ENCODE results near the gene EIF5AL1. TPM values are rescaled to one million over a fixed set of nuclear protein-coding genes. Genes with fewer than 3 reads are reported as not detected.
"Not testable (repeated sequence)": the region's sequence is repeated elsewhere in the genome, so short reads cannot be mapped to it uniquely, and the experiment has no call there.

Gene EIF5AL1
- total RNA-seq, 1 donor from 2014 or later: 1.1 TPM

GRCh38 chr10:79542626-79543025 lies 30.3 kb downstream of the EIF5AL1 start:
- Histone ChIP-seq H3K27me3 (ENCODE audit: insufficient read depth, low read length) (no peaks in the 10 kb centered on the region), H2AFZ (ENCODE audit: low read depth, low read length) (no peak overlapping the region), H3K9me3 (ENCODE audit: insufficient read depth, low read depth, low read length) (no peaks in the 10 kb centered on the region), H3K9ac (ENCODE audit: low read length) (no peak overlapping the region), H3K27ac (ENCODE audit: low read depth, low read length) (no peak overlapping the region), H3K36me3 (ENCODE audit: insufficient read depth, low read length) (no peaks in the 10 kb centered on the region), H3K4me2 (ENCODE audit: low read length) (no peak overlapping the region), H4K20me1 (ENCODE audit: insufficient read depth, low read length) (no peaks in the 10 kb centered on the region), H3K4me3 (ENCODE audit: insufficient read depth, low read depth, low read length) (no peak overlapping the region), H3K79me2 (ENCODE audit: insufficient read depth, low read length) (no peaks in the 10 kb centered on the region), H3K4me1 (ENCODE audit: insufficient read depth, low read length) (no peaks in the 10 kb centered on the region)
- Mint-ChIP-seq H3K36me3 (ENCODE audit: low read depth, unreplicated experiment) (no peaks in the 10 kb centered on the region), H3K27me3 (ENCODE audit: low read depth, unreplicated experiment) (peaks cover 9% of the 10 kb centered on the region), H3K4me1 (ENCODE audit: low read depth, unreplicated experiment) (no peaks in the 10 kb centered on the region), H3K27ac (ENCODE audit: unreplicated experiment) (no peak overlapping the region), H3K9me3 (ENCODE audit: unreplicated experiment) (peaks cover 6% of the 10 kb centered on the region), H3K4me3 (ENCODE audit: unreplicated experiment) (no peak overlapping the region)
- DNase-seq (ENCODE audit: low read depth): no peak
- no peak for FAIRE-seq
- no peak for TF ChIP-seq EZH2 (IDR thresholded peaks at IDR 0.05; ENCODE audit: insufficient read depth, low read length)

- H3K9me3 Mint-ChIP-seq (ENCODE audit: unreplicated experiment); H3K4me1 Mint-ChIP-seq (ENCODE audit: low read depth, unreplicated experiment); H2AFZ ChIP-seq (ENCODE audit: low read depth, low read length); H3K4me3 Mint-ChIP-seq (ENCODE audit: unreplicated experiment); H3K27me3 ChIP-seq (ENCODE audit: insufficient read depth, low read length); FAIRE-seq; H3K4me3 ChIP-seq (ENCODE audit: insufficient read depth, low read depth, low read length); H3K36me3 Mint-ChIP-seq (ENCODE audit: low read depth, unreplicated experiment); H3K27ac ChIP-seq (ENCODE audit: low read depth, low read length); H3K9ac ChIP-seq (ENCODE audit: low read length); H3K36me3 ChIP-seq (ENCODE audit: insufficient read depth, low read length); DNase-seq (ENCODE audit: low read depth); H3K27ac Mint-ChIP-seq (ENCODE audit: unreplicated experiment); H4K20me1 ChIP-seq (ENCODE audit: insufficient read depth, low read length); H3K79me2 ChIP-seq (ENCODE audit: insufficient read depth, low read length); H3K9me3 ChIP-seq (ENCODE audit: insufficient read depth, low read depth, low read length); H3K4me1 ChIP-seq (ENCODE audit: insufficient read depth, low read length); H3K4me2 ChIP-seq (ENCODE audit: low read length): not testable (repeated sequence)
- H3K27me3 Mint-ChIP-seq (ENCODE audit: low read depth, unreplicated experiment): peaks cover 20% of the 10 kb centered on the region
Measured at GRCh38 chr10:79544408-79544807, 32.1 kb downstream of the EIF5AL1 start.

GRCh38 chr10:79544926-79545659 lies 32.8 kb downstream of the EIF5AL1 start:
- H3K36me3 Mint-ChIP-seq (ENCODE audit: low read depth, unreplicated experiment); H3K4me2 ChIP-seq (ENCODE audit: low read length); H3K4me1 ChIP-seq (ENCODE audit: insufficient read depth, low read length); H3K36me3 ChIP-seq (ENCODE audit: insufficient read depth, low read length); DNase-seq (ENCODE audit: low read depth); H3K9me3 Mint-ChIP-seq (ENCODE audit: unreplicated experiment); H3K27ac Mint-ChIP-seq (ENCODE audit: unreplicated experiment); FAIRE-seq; H3K9me3 ChIP-seq (ENCODE audit: insufficient read depth, low read depth, low read length); H3K79me2 ChIP-seq (ENCODE audit: insufficient read depth, low read length); H3K4me3 ChIP-seq (ENCODE audit: insufficient read depth, low read depth, low read length); H3K27me3 ChIP-seq (ENCODE audit: insufficient read depth, low read length); H3K27ac ChIP-seq (ENCODE audit: low read depth, low read length); H3K9ac ChIP-seq (ENCODE audit: low read length); H2AFZ ChIP-seq (ENCODE audit: low read depth, low read length); H3K4me1 Mint-ChIP-seq (ENCODE audit: low read depth, unreplicated experiment); H3K4me3 Mint-ChIP-seq (ENCODE audit: unreplicated experiment); H4K20me1 ChIP-seq (ENCODE audit: insufficient read depth, low read length): not testable (repeated sequence)
- peaks cover 23% of the 10 kb centered on the region for H3K27me3 Mint-ChIP-seq (ENCODE audit: low read depth, unreplicated experiment)

- H3K27ac Mint-ChIP-seq (ENCODE audit: unreplicated experiment); DNase-seq (ENCODE audit: low read depth); H3K4me2 ChIP-seq (ENCODE audit: low read length); H3K4me1 Mint-ChIP-seq (ENCODE audit: low read depth, unreplicated experiment); H3K79me2 ChIP-seq (ENCODE audit: insufficient read depth, low read length); H3K4me3 Mint-ChIP-seq (ENCODE audit: unreplicated experiment); H3K27ac ChIP-seq (ENCODE audit: low read depth, low read length); FAIRE-seq; H3K9me3 ChIP-seq (ENCODE audit: insufficient read depth, low read depth, low read length); H4K20me1 ChIP-seq (ENCODE audit: insufficient read depth, low read length); H2AFZ ChIP-seq (ENCODE audit: low read depth, low read length); H3K36me3 ChIP-seq (ENCODE audit: insufficient read depth, low read length); H3K9me3 Mint-ChIP-seq (ENCODE audit: unreplicated experiment); H3K4me1 ChIP-seq (ENCODE audit: insufficient read depth, low read length); H3K4me3 ChIP-seq (ENCODE audit: insufficient read depth, low read depth, low read length); H3K36me3 Mint-ChIP-seq (ENCODE audit: low read depth, unreplicated experiment); H3K27me3 ChIP-seq (ENCODE audit: insufficient read depth, low read length); H3K9ac ChIP-seq (ENCODE audit: low read length): not testable (repeated sequence)
- H3K27me3 Mint-ChIP-seq (ENCODE audit: low read depth, unreplicated experiment): peaks cover 35% of the 10 kb centered on the region
Measured at GRCh38 chr10:79547128-79547527, 34.8 kb downstream of the EIF5AL1 start.
